Right lobe of liver (tissue), 6 donors: ENCODE results near the gene TLE4. TPM values are rescaled to one million over a fixed set of nuclear protein-coding genes. Genes with fewer than 3 reads are reported as not detected.
A peak's percentile ranks its signal among the peaks of the same experiment; 100 is the strongest.

ENCODE experiments used
- ATAC-seq, 4 donors: fragments of 200-7000 bp; cut with Tn5 transposase; one replicate each; pipeline ENCODE4 v1.9.1; 2020; ENCODE audit warnings: mild to moderate bottlenecking in 4 of 4, moderate library complexity in 4 of 4
- DNase-seq, 3 donors: peaks; one replicate each; pipeline ENCODE4 v3.0.0-alpha.2; 2020
- H3K27ac ChIP-seq, 3 donors: fragments of 200-600 bp; one replicate each; pipeline ENCODE4 v1.8.0; 2022
- H3K27me3 ChIP-seq, 2 donors: fragments of 200-600 bp; one replicate each; pipeline ENCODE4 v1.8.0; 2022
- H3K36me3 ChIP-seq, 4 donors: fragments of 200-600 bp; sonication (generic) in 1 of 4; one replicate each; pipeline versions ENCODE4 v1.5.1 to v1.8.0; 2017 to 2022; ENCODE audit warnings: control low read depth in 1 of 4
- H3K4me1 ChIP-seq, 4 donors: fragments of 200-600 bp; sonication (generic) in 1 of 4; one replicate each; pipeline versions ENCODE4 v1.5.1 to v1.8.0; 2017 to 2022; ENCODE audit warnings: control low read depth in 1 of 4
- H3K4me3 ChIP-seq, 3 donors: fragments of 200-600 bp; one replicate each; pipeline ENCODE4 v1.8.0; 2022
- H3K9me3 ChIP-seq, 4 donors: fragments of 200-600 bp; sonication (generic) in 1 of 4; one replicate each; pipeline versions ENCODE4 v1.5.1 to v1.8.0; 2017 to 2022; ENCODE audit warnings: control low read depth in 1 of 4
- CTCF ChIP-seq, 4 donors: fragments of 200-600 bp in 3 of 4; fragments of 450-650 bp in 1 of 4; IDR thresholded peaks; one replicate each; pipeline versions ENCODE4 v1.5.1 to v1.8.0; 2016 to 2022; ENCODE audit warnings: antibody characterized with exemption in 4 of 4, mild to moderate bottlenecking in 2 of 4
- POLR2A ChIP-seq: fragments of 450-650 bp; IDR thresholded peaks from one replicate; pipeline ENCODE4 v1.6.1; 2017; ENCODE audit warnings: antibody characterized with exemption, mild to moderate bottlenecking
- WGBS: methylation state at CpG from one replicate; pipeline ENCODE4 v1.1.6; 2018; ENCODE audit warnings: low coverage, low lambda C conversion rate; ENCODE audit not compliant: insufficient coverage; ENCODE audit errors: missing lambda C conversion rate; 5-methylcytosine and 5-hydroxymethylcytosine counted together
- intact Hi-C, 2 donors: fragments of 100-400 bp; cut with DNase I; formaldehyde crosslinking; loops; one replicate each; pipeline versions ENCODE4 v1.11.2 to v1.14.1; 2022
- total RNA-seq, 6 experiments: library from RNA; depleted of rRNA in 2 of 6; stranded (reverse); fragments of >200 nt in 2 of 6; fragmentation: NEBNext Ultra II Directional in 3 of 6; extraction: Animal tissue kit (Norgen Biotek cat#: 25700) in 3 of 6; gene quantifications; one replicate each; pipeline versions ENCODE4 v1.1.0 to v1.2.4, GENCODE V29; 2016 to 2023
- donor health status: DM: no; HTN: yes; CAD: no.
- donor health status: DM: no; HTN: no; CAD: no.
- donor health status: DM: no; HTN: no; CAD: no.
- donor health status: DM: no; HTN: yes; CAD: no.
- donor health status: DM: no; HTN: yes; CAD: no.

Gene TLE4
- total RNA-seq, 6 experiments from 2014 or later: 2.9 to 8.3 (median 5.7) TPM

GRCh38 chr9:79757881-79758669 lies 186.3 kb downstream of the TLE4 start:
- Histone ChIP-seq H3K9me3 (no peaks in the 10 kb centered on the region), H3K27ac (no peak overlapping the region), H3K4me1 (no peaks in the 10 kb centered on the region), H3K36me3 (no peaks in the 10 kb centered on the region), H3K4me3 (no peak overlapping the region), H3K27me3 (no peaks in the 10 kb centered on the region)
- intact Hi-C loops: no loop called here
- 24% methylated on average over 2 of the region's 2 CpGs for WGBS
- no peak for ATAC-seq
- TF ChIP-seq POLR2A (no peak), CTCF (IDR thresholded peaks at IDR 0.05) (peak; percentile 18 to 39 (median 33))
- DNase-seq: no peak

GRCh38 chr9:79759460-79759859 lies 187.7 kb downstream of the TLE4 start:
- H3K9me3 ChIP-seq: no peaks in the 10 kb centered on the region
- WGBS: 91% methylated on average over 1 of the region's 1 CpG
- H3K27ac ChIP-seq: no peak overlapping the region
- H3K27me3 ChIP-seq: no peaks in the 10 kb centered on the region
- no peaks in the 10 kb centered on the region for H3K36me3 ChIP-seq
- intact Hi-C loops: no loop called here
- ATAC-seq: no peak
- H3K4me3 ChIP-seq: no peak overlapping the region
- no peaks in the 10 kb centered on the region for H3K4me1 ChIP-seq
- DNase-seq: no peak
- TF ChIP-seq POLR2A: no peak
- no peak for TF ChIP-seq CTCF (IDR thresholded peaks at IDR 0.05)

- TF ChIP-seq CTCF (IDR thresholded peaks at IDR 0.05) (no peak), POLR2A (no peak)
- intact Hi-C loops: no loop called here
- ATAC-seq: no peak
These were observed 190.3 kb downstream of the TLE4 start for GRCh38 chr9:79762070-79762469.

GRCh38 chr9:79763671-79764285 lies 192.0 kb downstream of the TLE4 start:
- 73% methylated on average over 5 of the region's 6 CpGs for WGBS
- H3K9me3 ChIP-seq: no peaks in the 10 kb centered on the region
- H3K4me3 ChIP-seq: no peak overlapping the region
- TF ChIP-seq POLR2A: no peak
- TF ChIP-seq CTCF (IDR thresholded peaks at IDR 0.05): no peak
- DNase-seq: no peak
- H3K4me1 ChIP-seq: no peaks in the 10 kb centered on the region
- no peaks in the 10 kb centered on the region for H3K27me3 ChIP-seq
- ATAC-seq: no peak
- intact Hi-C loops: no loop called here
- no peaks in the 10 kb centered on the region for H3K36me3 ChIP-seq
- H3K27ac ChIP-seq: no peak overlapping the region

More at GRCh38 chr9:79762070-79762469, 190.3 kb downstream of the TLE4 start:
- no peaks in the 10 kb centered on the region for H3K4me1 ChIP-seq
- DNase-seq: no peak
- no peak overlapping the region for H3K4me3 ChIP-seq
- H3K27me3 ChIP-seq: no peaks in the 10 kb centered on the region
- WGBS: 80% methylated on average over 6 of the region's 6 CpGs
- H3K27ac ChIP-seq: no peak overlapping the region
- no peaks in the 10 kb centered on the region for H3K9me3 ChIP-seq
- H3K36me3 ChIP-seq: no peaks in the 10 kb centered on the region
